ENCODE data around the gene HACD1. TPM values are rescaled to one million over a fixed set of nuclear protein-coding genes. Genes with fewer than 3 reads are reported as not detected.

The HACD1 gene
- total and polyA plus RNA-seq, 10 of the 15 experiments (the other 5 are each of a cell fraction or from before 2014, with no cell fraction given): 0.22 to 1.5 (median 0.78) TPM; not detected in 1

DNA sequence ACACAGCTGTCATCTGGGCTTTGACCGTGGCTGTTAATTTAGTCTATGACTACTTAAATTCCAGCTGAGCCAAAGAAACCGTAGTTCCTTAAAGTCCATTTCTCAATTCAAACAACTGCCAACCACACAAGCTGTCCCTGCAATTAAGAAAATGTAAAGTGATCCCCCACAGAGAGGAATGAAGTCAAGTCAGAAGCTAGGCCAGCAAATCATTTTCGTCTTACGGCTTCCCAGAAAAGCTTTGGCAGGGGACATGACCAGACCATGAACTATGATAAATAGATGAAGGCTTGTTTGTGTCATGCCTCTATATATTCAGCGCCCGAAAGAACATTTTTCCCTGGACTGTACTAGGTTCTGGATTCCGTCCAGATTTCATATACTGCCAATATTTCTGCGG is 54.6 kb downstream of the HACD1 start:
- no peak overlapping the region for H2AFZ ChIP-seq (ENCODE audit: control insufficient read depth, low read depth, low read length)
- 67% methylated on average over 8 of the region's 8 CpGs for WGBS (ENCODE audit: insufficient coverage, insufficient replicate concordance, low lambda C conversion rate, missing lambda C conversion rate)
- SMC1A ChIA-PET (ENCODE audit: uncharacterized antibody, unreplicated experiment): interaction anchor here (0.5 to 1.3 kb wide), 5 partner anchors 29 to 131 kb away, joined by 3 to 4 read pairs (median 3); no protein-coding TSS in a partner anchor

More for the DNA sequence above, 54.6 kb downstream of the HACD1 start:
- POLR2A ChIA-PET: no interaction called here
- no peaks in the 10 kb centered on the region for H3K27me3 ChIP-seq (replicated peaks in 1 of 2; ENCODE audit: control insufficient read depth in 2 of 2, insufficient read depth in 2 of 2, low read length in 1 of 2)
- H3K27ac ChIP-seq (ENCODE audit: control insufficient read depth, insufficient read depth): no peak overlapping the region
- H3K79me2 ChIP-seq (ENCODE audit: control insufficient read depth, insufficient read depth, low read length): no peaks in the 10 kb centered on the region
- H3K4me3 ChIP-seq: no peak overlapping the region
- no peaks in the 10 kb centered on the region for H3K36me3 ChIP-seq (ENCODE audit: control insufficient read depth in 2 of 2, insufficient read depth in 2 of 2, low read length in 1 of 2)
- no peak for FAIRE-seq
- H3K9me3 ChIP-seq (replicated peaks; ENCODE audit: control insufficient read depth, insufficient read depth, low read length): no peaks in the 10 kb centered on the region
- in situ Hi-C loops (cut with MboI) (no loop called here), intact Hi-C loops (cut with micrococcal nuclease; ENCODE audit: unreplicated experiment) (no loop called here)
- H3K4me1 ChIP-seq (ENCODE audit: control insufficient read depth, insufficient read depth, low read length): peaks cover 10% of the 10 kb centered on the region
- TF ChIP-seq ESRRA (IDR thresholded peaks at IDR 0.05; ENCODE audit: low read length) (no peak), RELB (IDR thresholded peaks at IDR 0.05; ENCODE audit: low read depth) (no peak), EP300 (IDR thresholded peaks at IDR 0.05; ENCODE audit: borderline replicate concordance in 1 of 2, control insufficient read depth in 1 of 2, low read depth in 2 of 2, low read length in 2 of 2) (no peak), IRF5 (IDR thresholded peaks at IDR 0.05; ENCODE audit: borderline replicate concordance) (no peak), SMARCA5 (IDR thresholded peaks at IDR 0.05) (no peak), KAT2A (conservative IDR thresholded peaks at IDR 0.05; ENCODE audit: control insufficient read depth, low read depth, low read length) (no peak), SP1 (IDR thresholded peaks at IDR 0.05; ENCODE audit: low read depth, low read length) (no peak), NR2C1 (IDR thresholded peaks at IDR 0.05) (no peak), NFYA (IDR thresholded peaks at IDR 0.05; ENCODE audit: borderline replicate concordance, low read depth, low read length) (no peak), SIN3A (IDR thresholded peaks at IDR 0.05; ENCODE audit: low read depth, low read length) (no peak), CHD1 (IDR thresholded peaks at IDR 0.05; ENCODE audit: low read depth, low read length) (no peak), BRCA1 (IDR thresholded peaks at IDR 0.05; ENCODE audit: low read depth, low read length) (no peak), CEBPB (IDR thresholded peaks at IDR 0.05; ENCODE audit: borderline replicate concordance in 1 of 2, low read depth in 2 of 2, low read length in 2 of 2) (no peak), POLR2AphosphoS2 (IDR thresholded peaks at IDR 0.05; ENCODE audit: low read depth, low read length) (no peak), CREM (IDR thresholded peaks at IDR 0.05; ENCODE audit: low read depth) (no peak), EGR1 (IDR thresholded peaks at IDR 0.05; ENCODE audit: borderline replicate concordance in 1 of 2, low read depth in 2 of 2, low read length in 2 of 2) (no peak), CHD4 (IDR thresholded peaks at IDR 0.05) (no peak)
- TF ChIP-seq, protein P1, sequence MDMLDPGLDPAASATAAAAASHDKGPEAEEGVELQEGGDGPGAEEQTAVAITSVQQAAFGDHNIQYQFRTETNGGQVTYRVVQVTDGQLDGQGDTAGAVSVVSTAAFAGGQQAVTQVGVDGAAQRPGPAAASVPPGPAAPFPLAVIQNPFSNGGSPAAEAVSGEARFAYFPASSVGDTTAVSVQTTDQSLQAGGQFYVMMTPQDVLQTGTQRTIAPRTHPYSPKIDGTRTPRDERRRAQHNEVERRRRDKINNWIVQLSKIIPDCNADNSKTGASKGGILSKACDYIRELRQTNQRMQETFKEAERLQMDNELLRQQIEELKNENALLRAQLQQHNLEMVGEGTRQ (IDR thresholded peaks at IDR 0.05; ENCODE audit: borderline replicate concordance, low read depth, low read length): no peak
- RAD21 ChIA-PET (ENCODE audit: unreplicated experiment): interaction anchor here (0.9 kb wide), 1 partner anchor 24 kb away, joined by 3 read pairs; no protein-coding TSS in a partner anchor
- H3K9ac ChIP-seq (ENCODE audit: control insufficient read depth, insufficient read depth, low read length): no peak overlapping the region
- CTCF ChIA-PET: no interaction called here
- BruUV-seq (replicated peaks): no TSS peak
- no peak for ATAC-seq
- DNase-seq (ENCODE audit: low read depth, low spot score): no peak
- H3K4me2 ChIP-seq (ENCODE audit: control insufficient read depth, insufficient read depth): no peak overlapping the region
- H4K20me1 ChIP-seq (ENCODE audit: control insufficient read depth, insufficient read depth): no peaks in the 10 kb centered on the region

Measured in GM12878 (cell line).